Heart right ventricle (tissue), 16 donors: ENCODE data around the gene TC2N. TPM values are rescaled to one million over a fixed set of nuclear protein-coding genes. Genes with fewer than 3 reads are reported as not detected.

Experiments used
- ATAC-seq, 8 donors: fragments of 200-7000 bp; cut with Tn5 transposase; one replicate each; pipeline ENCODE4 v1.9.1; 2020; ENCODE audit warnings: mild to moderate bottlenecking in 8 of 8, moderate library complexity in 8 of 8, moderate number of reproducible peaks in 1 of 8
- DNase-seq, 2 donors: peaks; one replicate each; pipeline ENCODE4 v3.0.0-alpha.2; 2020
- H3K27ac ChIP-seq, 10 donors: fragments of 200-600 bp; sonication (generic) in 2 of 10; one replicate each; pipeline versions ENCODE4 v1.5.0 to v1.8.0; 2020 to 2022; ENCODE audit warnings: mild to moderate bottlenecking in 3 of 10
- H3K27me3 ChIP-seq, 7 donors: fragments of 200-600 bp; one replicate each; pipeline ENCODE4 v1.8.0; 2021 to 2022; ENCODE audit warnings: mild to moderate bottlenecking in 2 of 7
- H3K36me3 ChIP-seq, 9 donors: fragments of 200-600 bp; sonication (generic) in 1 of 9; one replicate each; pipeline versions ENCODE4 v1.5.0 to v1.8.0; 2020 to 2022; ENCODE audit warnings: mild to moderate bottlenecking in 2 of 9
- H3K4me1 ChIP-seq, 9 donors: fragments of 200-600 bp; sonication (generic) in 1 of 9; one replicate each; pipeline versions ENCODE4 v1.5.0 to v1.8.0; 2020 to 2022; ENCODE audit warnings: mild to moderate bottlenecking in 4 of 9
- H3K4me3 ChIP-seq, 10 donors: fragments of 200-600 bp; sonication (generic) in 2 of 10; one replicate each; pipeline versions ENCODE4 v1.5.0 to v1.8.0; 2020 to 2022; ENCODE audit warnings: mild to moderate bottlenecking in 7 of 10, moderate library complexity in 2 of 10
- H3K9me3 ChIP-seq, 11 donors: fragments of 200-600 bp in 10 of 11; sonication (generic) in 2 of 11; one replicate each; pipeline versions ENCODE4 v1.5.0 to v1.8.0; 2013 to 2022; ENCODE audit warnings: mild to moderate bottlenecking in 2 of 11, control low read depth in 1 of 11, moderate library complexity in 1 of 11
- WGBS, 2 donors: extraction: QIAGEN DNeasy Blood & Tissue Kit; methylation state at CpG; one replicate each; pipeline ENCODE4 v1.1.7; 2013; ENCODE audit warnings: inconsistent platforms in 1 of 2; 5-methylcytosine and 5-hydroxymethylcytosine counted together
- intact Hi-C, 10 donors: fragments of 100-400 bp; cut with DNase I; formaldehyde crosslinking; loops; one replicate each; pipeline versions ENCODE4 v1.11.1 to v1.14.2; 2022
- polyA plus RNA-seq, 2 donors: library from polyadenylated mRNA; stranded (reverse); fragments of 200-250 nt; gene quantifications; one replicate each; pipeline ENCODE4 v1.2.3, GENCODE V29; 2013
- total RNA-seq, 10 donors: library from RNA; stranded (reverse); fragmentation: NEBNext Ultra II Directional in 3 of 10; extraction: Animal tissue kit (Norgen Biotek cat#: 25700) in 3 of 10; gene quantifications; one replicate each; pipeline versions ENCODE4 v1.2.1 to v1.2.4, GENCODE V29; 2021 to 2023
- TF ChIP-seq, protein P1 (sequence below), 9 donors: fragments of 200-600 bp; sonication (generic) in 2 of 9; IDR thresholded peaks; one replicate each; pipeline versions ENCODE4 v1.5.0 to v1.8.0; 2021 to 2022; ENCODE audit warnings: antibody characterized with exemption in 9 of 9, mild to moderate bottlenecking in 5 of 9, moderate library complexity in 1 of 9
- donor health status: Arrhythmogenic right ventricular cardiomyopathy.
- donor health status: ischemic (EF 13 %, LVEDD 7.1; RV severe dilation, severe dysfunction).
- donor health status: healthy with polysubstance abuse.
- donor health status: DM: no; HTN: yes; CAD: no.
- donor health status: DM: no; HTN: no; CAD: no.
- donor health status: ischemic (EF 25% LVEDD 6.9; RV normal size, moderate dysfunction).
- donor health status: ischemic (EF 25% LVEDD 5.7; RV mildly dilated, moderate dysfunction).
- donor health status: healthy.
- donor health status: DM: yes; HTN: yes; CAD: no.
- donor health status: Ischemic cardiomyopathy.
- donor health status: ischemic (EF 35%, LVEDD 5.7; RV mildly dilated, moderate dysfunction).
- donor health status: nonischemic (EF 11% LVEDD 7.7; RV severe dilation, severe dysfunction).
- donor health status: DM: yes; HTN: yes; CAD: no.
- donor health status: PGD.
- donor health status: ischemic (EF 29% LVEDD 5.4; RV normal size, mild dysfunction).
- donor health status: nonischemic (EF 23%, LVEDD 6.1; RV moderate dilation, normal function).

TC2N gene
- total and polyA plus RNA-seq, 12 donors: 1.8 to 12.4 (median 3.8) TPM

DNA sequence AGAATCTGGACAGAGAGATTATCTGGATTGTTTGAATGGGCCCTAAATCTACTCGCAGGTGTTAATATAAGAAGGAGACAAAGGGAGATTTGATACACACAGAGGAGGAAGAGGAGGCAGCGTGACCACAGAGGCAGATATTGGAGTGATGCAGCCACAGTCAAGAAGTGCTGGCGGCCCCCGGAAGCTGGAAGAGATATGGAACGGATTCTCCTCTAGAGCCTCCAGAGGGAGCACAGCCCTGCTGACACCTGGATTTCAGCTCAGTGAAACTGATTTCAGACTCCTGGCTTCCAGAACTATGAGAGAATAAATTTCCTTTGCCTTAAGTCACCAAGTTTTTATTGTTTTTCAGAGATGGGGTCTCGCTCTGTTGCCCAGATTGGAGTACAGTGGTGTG, 9.2 kb upstream of the TC2N start:
- Histone ChIP-seq H3K4me3 (no peak overlapping the region), H3K36me3 (peaks cover 0 to 62% (median 0%) of the 10 kb centered on the region in 9 donors), H3K9me3 (no peaks in the 10 kb centered on the region), H3K27ac (no peak overlapping the region), H3K4me1 (peaks cover 0 to 29% (median 15%) of the 10 kb centered on the region in 9 donors), H3K27me3 (peaks cover 0 to 8% (median 0%) of the 10 kb centered on the region in 7 donors)
- WGBS, 2 donors: 79 to 80% methylated on average over 6 of the region's 6 CpGs
- TF ChIP-seq, protein P1, sequence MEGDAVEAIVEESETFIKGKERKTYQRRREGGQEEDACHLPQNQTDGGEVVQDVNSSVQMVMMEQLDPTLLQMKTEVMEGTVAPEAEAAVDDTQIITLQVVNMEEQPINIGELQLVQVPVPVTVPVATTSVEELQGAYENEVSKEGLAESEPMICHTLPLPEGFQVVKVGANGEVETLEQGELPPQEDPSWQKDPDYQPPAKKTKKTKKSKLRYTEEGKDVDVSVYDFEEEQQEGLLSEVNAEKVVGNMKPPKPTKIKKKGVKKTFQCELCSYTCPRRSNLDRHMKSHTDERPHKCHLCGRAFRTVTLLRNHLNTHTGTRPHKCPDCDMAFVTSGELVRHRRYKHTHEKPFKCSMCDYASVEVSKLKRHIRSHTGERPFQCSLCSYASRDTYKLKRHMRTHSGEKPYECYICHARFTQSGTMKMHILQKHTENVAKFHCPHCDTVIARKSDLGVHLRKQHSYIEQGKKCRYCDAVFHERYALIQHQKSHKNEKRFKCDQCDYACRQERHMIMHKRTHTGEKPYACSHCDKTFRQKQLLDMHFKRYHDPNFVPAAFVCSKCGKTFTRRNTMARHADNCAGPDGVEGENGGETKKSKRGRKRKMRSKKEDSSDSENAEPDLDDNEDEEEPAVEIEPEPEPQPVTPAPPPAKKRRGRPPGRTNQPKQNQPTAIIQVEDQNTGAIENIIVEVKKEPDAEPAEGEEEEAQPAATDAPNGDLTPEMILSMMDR (IDR thresholded peaks at IDR 0.05): no peak
- DNase-seq (no peak), ATAC-seq (no peak)
- intact Hi-C loops: no loop called here

DNA sequence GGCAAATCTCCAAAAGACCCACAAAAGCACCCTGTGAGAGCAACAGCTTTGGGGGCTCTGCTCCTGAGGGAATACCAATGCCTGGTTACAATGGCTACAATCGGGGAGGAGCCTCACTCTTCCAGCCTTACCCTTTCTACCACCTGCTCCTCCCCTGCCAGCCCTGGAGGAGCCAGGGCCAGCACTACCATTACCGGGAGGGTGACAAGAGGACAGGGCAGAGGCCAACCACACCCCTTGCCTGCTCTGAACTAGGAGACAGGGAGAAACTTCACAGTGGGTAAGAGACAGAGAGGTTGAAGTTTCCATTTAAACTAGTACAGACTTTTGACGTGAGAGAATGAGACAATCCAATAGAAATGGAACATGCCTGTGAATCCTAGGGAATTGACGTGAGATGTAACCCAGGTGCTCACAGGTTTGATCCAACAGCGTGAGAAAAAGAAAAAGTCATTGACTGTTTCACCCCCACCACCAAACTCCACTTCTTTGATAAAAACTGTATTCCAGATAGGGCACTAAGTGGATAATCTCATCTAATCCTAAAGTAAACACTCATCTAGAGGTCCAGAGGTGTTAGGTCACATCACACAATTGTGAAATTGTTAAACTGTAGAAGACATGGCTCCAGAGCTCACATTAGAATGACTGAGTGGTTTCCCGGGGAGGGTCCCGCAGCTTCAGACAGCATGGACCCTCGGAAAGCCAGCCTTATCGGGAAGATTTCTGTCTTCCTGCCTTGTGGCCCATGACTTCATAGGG, 8.4 kb upstream of the TC2N start:
- no peak overlapping the region for H3K4me3 ChIP-seq
- 66 to 76% methylated on average over 9 of the region's 9 CpGs for WGBS, 2 donors
- ATAC-seq: no peak
- intact Hi-C loops: no loop called here
- no peak overlapping the region for H3K27ac ChIP-seq
- DNase-seq: no peak
- H3K36me3 ChIP-seq: peaks cover 0 to 57% (median 0%) of the 10 kb centered on the region in 9 donors
- TF ChIP-seq, protein P1 (IDR thresholded peaks at IDR 0.05): no peak
- no peaks in the 10 kb centered on the region for H3K9me3 ChIP-seq
- peaks cover 0 to 9% (median 0%) of the 10 kb centered on the region in 7 donors for H3K27me3 ChIP-seq
- peaks cover 0 to 35% (median 15%) of the 10 kb centered on the region in 9 donors for H3K4me1 ChIP-seq

DNA sequence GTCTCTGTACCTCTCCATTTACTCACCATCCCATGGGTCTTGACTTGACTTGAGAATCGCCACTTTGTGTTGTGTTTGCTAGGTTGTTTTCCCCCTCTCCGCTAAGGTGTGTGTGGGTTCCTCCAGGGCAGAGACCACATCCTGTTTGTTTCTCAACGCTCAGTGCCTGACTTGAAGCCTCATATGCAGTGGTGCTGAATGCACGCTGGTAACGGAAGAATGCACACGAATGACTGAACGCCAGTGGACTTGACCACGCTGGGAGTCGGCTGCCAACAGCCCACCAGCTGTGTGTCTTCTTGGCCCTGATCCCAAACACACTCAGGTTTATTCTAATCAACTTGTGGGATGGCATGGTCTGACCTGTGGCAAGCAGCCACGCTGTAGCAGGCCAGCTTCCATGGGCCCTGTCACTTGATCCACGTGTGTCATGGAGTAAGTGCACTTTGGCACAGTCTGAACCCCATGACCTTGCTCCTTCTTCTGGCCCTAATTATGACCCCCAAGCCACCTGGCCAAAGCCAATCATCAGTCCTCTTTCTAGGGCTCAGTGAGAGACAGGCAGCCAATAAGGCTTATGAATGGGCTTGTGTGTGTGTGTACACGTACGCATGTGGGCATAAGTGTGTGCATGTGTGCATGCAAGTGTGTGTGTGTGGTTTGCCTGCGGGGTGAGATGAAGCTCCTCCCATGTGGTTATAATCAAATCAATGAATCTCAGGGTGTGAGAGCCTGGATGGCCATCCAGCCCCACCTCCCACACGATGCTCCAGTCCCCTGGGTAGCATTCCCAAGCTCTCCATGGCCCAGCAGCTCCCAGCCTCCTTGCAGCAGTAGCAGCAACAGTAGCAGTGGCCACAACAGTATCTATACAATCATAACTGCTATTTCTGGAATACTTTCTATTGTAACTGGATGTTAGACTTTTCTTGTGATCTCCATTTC, 6.4 kb upstream of the TC2N start:
- DNase-seq (no peak), ATAC-seq (peak in 3 of 8 donors; percentile 12 to 24 (median 17))
- Histone ChIP-seq H3K36me3 (peaks cover 0 to 61% (median 0%) of the 10 kb centered on the region in 9 donors), H3K4me1 (peaks cover 0 to 40% (median 15%) of the 10 kb centered on the region in 9 donors), H3K27ac (peak overlapping the region in 5 of 10 donors; percentile 8 to 85 (median 65)), H3K4me3 (peak overlapping the region in 1 of 10 donors; percentile 25), H3K27me3 (peaks cover 0 to 9% (median 0%) of the 10 kb centered on the region in 7 donors), H3K9me3 (peaks cover 0 to under 1% (median 0%) of the 10 kb centered on the region in 11 donors)
- 82 to 86% methylated on average over 15 of the region's 15 CpGs for WGBS, 2 donors
- TF ChIP-seq, protein P1 (IDR thresholded peaks at IDR 0.05): no peak
- intact Hi-C loops: no loop called here
